NCI-H345 (cell line): Measurements from ENCODE around the gene SYT13.
"Not testable (repeated sequence)": the region's sequence is repeated elsewhere in the genome, so short reads cannot be mapped to it uniquely, and the experiment has no call there.

ENCODE experiments used
- DNase-seq: peaks from one replicate; lab custom pipeline; 2025; lab: John Stamatoyannopoulos, UW

SYT13 gene

DNA sequence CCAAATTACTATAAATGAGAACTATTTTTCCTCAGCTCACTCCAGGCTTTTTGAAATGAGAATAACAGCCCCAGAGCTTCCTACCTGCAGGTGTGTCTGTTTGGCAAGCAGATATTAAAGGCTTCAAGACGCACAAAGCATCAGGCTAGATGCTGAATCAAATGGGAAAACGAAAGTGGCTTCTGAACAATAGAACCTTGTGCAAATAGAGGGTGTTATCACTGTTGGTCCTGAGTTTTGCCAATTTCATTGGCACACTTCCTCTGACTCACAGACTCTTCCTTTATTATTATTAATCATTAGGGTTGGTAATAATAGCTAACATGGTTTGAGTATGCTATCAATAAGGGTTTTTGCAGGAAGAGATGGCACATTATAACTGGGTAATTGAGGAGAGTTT is 13.4 kb downstream of the SYT13 start:
- DNase-seq, result peak; percentile 61

DNA sequence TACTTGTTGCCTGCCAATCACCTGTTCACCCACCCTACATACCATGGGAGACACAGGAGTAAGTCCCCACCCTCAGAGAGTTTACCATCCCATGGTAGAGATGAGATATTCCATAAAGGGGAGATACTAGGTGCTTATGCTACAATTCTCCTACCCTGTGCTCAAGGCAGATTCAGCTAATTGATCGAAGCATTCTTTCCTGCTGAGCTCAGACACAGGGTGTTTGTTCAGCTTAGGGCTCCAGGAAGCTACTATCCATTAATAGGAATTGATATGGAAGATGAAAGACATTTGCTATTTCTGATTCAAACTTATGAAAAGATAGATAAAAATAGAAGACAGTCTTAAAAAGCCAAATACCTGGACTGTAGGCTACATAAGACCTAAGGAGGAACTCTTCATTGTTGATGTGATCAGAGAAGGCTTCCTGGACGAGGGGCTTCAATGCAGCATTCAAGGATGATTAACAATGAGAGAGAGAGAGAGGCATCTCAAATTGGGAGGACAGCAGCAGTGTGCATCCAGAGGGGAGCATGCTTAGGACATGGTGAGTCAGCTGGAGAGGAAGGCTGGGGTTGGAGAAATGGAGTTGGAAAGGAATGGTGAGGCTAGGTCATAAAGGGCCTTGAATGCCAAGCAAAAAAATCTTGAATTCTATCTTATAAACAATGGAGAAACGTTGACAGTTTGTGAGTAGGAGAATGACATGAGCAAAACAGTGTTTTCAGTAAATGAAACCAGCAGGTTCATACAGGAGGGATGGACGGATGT is 15.0 kb downstream of the SYT13 start:
- no peak for DNase-seq

DNA sequence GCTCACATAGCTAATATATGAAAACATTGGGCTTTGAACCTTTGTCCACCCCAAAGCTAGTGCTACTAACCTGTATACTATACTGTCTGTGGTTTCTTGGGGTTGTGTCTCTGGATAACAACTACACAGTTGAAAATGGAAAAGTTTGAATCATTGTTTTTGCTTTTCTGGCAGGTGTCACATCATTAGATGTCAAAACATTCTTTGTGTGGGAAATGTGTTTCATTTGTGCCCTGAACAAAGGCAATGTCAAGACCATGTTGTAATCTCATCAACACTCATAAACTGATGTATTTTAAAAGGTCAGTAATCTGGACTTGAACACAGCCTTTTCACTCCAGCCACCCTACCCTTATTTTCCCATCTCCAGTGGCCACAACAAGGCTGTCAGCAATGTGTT is 16.5 kb downstream of the SYT13 start:
- no peak for DNase-seq

DNA sequence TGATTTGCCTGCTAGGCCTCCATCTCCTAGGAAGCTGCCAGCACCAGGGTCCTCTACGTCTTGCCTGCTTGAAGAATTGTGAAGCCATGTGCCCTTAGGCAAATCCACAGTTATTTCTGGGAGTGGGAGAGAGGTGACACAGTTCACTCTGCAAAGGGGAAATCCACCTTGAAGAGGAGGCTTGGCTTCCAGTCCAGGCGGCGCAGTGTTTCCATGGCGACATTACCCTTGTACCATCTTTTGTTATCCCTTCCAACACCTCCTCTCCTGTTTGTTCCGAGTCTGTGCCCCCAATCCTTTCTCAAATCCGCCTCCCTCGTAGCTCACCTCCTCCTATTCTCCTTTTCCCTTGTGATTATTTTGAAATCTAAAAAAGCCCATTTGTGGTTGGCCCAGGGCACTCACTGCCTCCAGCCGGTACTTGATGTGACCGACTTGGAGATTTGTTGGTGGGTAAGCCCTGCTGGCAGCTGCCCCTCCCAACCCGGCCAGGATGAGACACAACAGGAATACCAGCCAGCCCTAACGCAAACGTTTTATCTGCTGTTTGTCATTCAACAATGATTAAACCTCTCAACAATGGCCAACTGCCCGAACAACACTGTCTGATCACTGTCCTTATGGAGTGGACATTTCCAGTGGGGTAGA is 18.4 kb downstream of the SYT13 start:
- no peak for DNase-seq

DNA sequence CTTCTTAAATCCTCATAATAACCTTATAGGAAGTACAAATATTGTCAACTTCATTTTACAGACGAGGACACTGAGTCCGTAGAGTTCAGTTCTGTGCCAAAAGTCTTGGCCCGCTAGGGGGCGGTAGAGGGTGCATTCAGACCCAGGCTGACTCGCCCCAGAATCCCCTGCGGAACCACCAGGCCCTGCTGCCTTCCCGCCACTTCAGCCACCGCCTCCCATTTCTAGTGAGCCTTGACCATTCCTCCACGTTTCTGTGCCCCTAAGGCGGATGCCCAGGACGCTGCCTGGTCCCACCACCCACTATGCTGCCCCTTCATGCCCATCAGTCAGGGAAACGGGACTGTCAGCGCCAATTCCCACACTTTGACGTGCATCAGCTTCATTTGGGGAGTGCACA is 19.1 kb downstream of the SYT13 start:
- DNase-seq, result no peak

DNA sequence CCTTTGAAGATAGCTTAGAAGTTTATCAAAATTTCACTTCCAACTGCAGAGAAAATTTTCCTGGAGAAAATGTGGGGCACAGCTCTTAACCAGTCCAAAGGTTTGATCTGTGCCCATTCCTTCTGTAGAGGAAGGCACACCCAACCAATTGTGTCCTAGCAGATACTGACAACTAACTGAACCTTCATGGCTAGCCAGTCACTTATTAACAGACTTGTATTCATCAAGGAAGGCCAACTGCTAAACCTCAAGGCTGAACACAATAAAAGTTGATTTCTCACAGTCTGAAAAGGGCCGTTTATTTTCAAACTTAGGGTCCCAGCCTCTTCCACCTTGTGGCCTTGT is 19.5 kb downstream of the SYT13 start:
- DNase-seq, result no peak

DNA sequence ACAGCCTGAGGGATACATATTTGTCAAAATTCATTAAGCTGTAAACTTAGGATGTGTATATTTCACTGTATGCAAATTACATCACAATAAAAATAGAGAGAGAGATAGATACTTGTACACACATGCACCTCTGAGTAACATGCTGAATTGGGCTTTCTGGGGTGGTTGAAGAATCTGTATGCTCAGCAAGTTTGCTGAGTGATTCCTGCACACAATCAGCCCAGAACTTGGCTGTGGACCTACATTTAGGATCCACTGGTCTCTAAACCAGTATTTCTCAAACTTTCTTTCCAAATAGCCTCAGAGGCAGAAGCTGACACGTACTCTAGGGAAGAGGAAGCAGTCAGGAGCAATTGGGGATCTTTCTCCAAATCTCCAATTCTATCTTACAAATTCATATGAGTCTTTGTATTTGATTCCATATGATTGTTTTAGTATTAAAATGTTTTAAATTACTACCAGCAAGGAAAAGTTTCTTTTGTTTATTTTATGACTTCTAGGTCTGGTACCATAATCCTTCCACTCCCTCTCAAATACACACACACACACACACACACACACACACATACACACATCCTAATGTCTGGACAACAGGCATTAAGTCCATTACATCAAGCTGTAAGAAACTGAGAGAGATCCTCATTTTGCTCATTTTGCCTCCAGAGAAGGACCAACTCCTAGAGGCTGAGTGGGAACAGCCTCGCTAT is 20.0 kb downstream of the SYT13 start:
- DNase-seq, result no peak

DNA sequence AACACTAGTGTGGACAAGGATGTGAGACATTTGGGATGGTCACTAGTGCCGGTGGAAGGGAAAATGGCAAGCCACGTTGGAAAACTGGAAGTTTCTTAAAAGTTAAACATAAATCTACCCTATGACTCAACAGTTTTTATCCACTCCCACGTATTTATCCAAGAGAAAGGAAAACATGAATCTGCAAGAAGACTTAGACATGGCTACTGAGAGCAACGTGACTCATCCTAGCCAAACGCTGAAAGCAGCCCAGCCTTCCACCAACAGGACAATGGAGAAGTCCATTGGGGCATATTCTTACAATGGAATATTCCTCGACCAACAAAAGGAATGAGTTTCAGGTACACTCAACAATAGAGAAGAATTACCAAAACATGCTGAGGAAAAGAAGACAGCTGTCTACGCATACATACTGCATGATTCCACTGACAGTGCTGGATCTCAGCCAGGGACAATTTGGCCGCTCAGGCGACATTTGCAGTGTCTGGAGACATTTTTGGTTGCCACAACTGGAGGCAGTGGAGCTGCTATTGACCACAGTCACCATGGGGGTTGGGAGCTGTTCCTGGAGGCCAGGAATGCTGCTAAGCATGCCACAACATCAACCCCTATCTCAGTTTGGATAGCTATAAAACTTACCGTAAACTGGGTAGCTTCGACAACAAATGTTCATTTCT is 21.2 kb downstream of the SYT13 start:
- DNase-seq, result no peak

DNA sequence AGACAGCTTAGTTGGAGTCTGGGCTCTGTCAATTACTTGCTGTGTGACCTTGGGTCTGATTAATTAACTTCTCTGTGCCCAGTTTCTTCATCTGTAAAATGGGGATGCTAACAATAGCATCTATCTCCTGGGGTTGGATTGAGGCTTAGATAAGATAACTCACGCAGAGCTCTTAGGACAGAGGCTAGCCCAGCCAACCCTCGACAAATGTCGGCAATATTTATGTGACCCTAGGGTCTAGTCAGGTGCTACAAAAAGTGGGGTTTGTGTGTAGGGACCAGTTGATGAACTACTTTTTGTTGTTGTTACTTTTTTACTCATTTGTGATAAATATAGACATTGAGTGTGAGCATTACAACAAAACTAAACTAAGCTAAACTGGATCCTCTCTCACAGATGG is 22.4 kb downstream of the SYT13 start:
- no peak for DNase-seq

DNA sequence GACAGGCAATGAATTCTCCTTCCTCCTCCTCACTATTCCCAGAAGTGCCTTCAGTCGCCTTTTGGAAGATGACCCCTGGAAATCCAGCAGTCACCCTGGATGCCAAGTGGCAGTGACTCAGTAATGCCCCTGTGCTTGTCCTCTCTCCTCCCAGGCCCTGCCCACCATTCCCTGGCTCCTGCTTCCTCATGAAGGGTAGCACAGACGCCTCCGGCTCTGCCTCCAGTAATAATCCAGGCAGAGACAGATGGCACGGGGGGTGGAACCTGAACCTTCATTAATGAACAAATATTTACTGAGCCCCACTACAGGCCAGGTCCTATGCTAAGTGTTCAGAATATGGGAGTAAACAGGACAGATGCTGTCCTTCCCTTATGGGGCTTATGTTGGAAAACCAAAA is 23.2 kb downstream of the SYT13 start:
- no peak for DNase-seq

DNA sequence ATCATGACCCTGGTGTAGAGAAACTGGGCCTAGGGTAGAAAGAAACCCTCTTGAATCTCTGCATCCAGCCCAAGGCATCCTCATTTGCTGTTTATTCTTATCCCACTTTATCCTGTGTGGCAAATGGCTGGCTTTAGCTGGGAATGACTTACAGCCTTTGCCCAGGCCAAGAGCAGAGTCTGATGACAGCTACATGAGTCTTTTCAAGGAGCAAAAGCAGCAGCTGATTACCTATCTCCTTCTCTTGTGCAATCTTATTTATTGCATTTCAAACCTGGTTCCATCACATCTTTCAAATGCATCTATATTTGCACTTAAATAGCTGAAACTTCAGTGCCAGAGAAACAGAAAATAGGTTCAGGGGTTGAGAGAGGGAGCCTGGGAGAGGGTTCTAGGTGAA is 26.1 kb downstream of the SYT13 start:
- DNase-seq, result no peak

DNA sequence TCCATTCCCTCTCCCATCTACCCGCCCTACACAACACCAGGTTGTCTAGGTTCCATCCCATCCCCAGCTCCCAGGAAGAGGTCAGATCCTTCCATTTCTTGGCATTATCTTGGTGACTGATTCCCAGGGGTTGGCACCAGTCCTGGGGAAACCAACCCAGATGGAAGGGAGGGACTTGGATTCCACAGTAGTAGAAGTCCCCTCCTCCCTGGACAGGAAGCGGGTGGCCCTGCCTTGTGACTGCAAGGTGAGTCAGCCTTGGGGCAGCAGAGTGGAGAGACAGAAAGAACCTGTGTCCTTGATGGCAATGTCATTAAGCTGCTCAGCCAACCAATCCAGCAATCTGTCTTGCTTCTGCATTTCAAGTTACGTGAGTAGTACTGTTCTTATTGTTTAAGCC is 26.5 kb downstream of the SYT13 start:
- DNase-seq, result no peak

DNA sequence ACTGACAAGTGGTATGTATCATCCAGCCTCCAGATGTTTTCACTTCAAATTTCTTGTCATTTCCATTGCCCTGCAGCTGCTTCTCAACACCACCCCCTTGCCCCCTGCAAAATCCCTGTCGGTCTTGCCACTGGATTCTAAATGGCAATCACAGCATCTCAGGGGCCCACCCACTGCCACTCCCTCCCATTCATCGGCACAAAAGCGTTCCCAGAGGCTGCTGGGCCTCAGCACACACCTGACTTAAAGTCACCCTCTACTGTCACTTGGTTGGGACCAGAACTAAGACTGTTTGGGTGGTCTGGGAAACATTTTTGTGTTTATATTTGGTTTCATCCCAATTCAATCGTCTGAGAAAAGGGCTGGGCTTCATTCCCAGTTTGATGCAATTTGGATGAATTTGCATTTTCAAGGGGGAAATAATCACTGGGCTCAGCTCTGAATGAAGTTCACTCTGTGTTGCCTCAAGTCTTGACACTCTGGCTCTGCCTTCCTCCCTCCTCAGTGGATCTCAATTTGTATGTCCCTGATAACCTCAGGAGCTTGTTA is 27.1 kb downstream of the SYT13 start:
- no peak for DNase-seq

DNA sequence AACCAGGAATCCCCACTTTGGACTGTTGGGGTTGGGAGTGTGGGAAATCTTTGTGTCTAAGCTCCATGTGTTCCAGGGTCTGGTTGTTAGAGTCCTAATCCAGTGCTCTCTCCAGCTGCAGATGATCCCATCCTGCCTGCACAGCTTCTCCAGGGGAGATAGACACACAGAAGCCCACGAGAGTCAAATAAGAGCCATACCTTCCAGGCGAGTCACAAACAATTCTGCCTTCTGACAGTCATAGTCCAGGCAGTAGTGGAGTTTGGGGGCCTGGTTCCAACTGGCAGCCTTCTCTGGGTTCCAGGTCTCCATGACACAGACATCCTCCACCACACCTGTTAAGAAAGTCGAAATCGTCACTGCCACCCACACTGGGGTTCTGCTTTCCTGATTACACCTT is 32.1 kb downstream of the SYT13 start:
- DNase-seq, result no peak

DNA sequence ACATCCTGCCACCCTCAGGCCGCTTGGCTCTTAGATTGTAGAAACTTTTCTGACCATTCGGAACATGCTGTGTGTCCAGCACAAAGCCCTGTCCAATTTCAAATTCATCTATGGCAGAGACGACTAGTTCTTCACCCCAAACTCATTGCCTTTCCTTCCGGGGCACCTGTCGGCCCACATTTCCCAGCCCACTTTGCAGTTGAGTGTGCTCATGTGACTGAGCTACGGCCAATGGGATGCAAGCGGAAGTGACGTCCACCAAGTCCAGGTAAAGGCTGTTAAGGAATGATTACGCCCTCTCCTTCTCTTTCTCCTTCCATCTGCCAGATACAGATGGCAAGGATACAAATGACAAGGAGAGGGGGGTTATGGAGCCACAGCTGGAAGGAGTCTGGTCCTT is 32.5 kb downstream of the SYT13 start:
- no peak for DNase-seq

DNA sequence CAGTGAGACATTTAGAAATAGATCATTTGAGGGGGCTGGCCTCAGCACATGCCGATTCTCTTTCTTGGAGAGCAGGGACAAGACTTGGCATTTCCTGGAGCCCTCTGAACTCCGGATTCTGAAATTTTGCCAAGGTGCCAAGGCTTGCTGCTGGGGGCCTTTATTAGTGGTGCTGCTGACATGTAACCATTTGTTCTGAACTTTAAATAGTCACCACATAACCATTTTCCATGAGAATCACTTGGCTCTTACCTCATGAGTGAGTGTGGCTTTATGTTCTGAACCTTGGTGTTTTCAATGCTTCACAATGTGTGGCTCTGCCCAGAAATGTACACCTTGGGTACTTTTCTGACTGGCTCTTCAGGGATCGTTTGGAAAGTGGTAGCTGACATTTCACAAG is 33.3 kb downstream of the SYT13 start:
- no peak for DNase-seq

DNA sequence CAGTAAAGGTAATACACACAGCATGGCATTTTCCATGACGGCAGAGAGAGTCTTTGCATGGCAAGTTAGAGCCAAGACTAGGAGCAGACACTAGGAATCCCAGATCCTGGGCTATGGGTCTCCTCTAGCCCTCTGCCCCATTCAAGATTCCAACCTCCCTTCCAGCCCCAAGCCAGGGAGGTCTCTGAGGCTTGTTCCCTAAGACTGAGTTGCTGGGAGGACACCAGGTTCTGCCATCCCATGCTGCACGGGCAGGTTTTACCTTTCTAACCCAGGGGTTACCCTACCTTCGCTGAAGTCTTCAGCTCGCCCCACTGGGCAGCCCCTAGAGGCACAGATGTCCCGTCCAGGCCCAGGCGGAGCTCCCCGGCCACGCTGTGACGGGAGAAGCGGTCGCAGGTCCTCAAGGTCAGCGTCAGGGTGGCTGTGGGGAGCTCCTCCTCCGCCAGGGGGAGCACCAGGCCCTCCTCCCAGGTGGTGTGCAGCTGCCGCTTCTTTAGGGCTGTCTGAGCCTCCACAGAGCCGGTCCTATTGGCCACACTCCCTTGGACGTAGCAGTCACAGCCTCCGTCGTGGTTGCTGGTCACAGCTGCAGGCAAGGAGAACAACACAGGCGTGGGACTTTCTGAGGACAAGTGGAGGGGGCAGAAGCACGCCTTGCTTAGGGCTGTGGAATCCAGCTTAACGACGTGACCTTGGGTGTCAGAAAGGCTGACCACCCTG is 33.8 kb downstream of the SYT13 start:
- no peak for DNase-seq

DNA sequence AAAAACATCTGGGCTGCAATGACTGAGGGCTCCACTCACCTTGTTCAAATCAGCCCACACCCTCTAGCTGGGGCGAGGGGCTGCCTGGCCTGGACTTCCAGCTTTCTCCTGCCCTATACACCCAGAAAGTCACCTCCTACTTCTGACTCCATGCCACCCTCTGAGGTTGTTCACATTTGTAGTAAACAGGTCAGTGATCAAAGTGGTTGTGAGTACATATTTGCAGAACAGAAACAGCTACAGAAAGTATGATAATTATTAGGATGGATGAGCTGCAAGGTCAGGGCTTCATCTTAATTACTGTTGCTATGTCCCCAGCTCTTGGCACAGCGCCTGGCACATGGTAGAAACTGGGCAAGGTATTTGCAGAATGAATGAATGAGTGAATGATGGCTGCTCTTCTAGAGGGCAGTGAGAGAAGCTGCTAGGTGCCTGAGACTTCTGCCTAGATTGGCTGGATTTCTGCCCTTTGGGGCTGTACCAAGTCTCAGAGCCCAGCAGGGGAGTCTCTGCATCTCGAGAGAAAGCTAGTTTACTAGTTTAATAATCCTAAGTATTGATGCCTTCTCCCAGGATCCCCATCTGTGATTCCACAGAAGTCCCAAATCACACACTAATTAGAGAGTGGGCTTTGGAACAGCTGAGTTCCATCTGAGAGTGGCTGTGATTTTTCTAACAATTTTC is 36.0 kb downstream of the SYT13 start:
- no peak for DNase-seq

DNA sequence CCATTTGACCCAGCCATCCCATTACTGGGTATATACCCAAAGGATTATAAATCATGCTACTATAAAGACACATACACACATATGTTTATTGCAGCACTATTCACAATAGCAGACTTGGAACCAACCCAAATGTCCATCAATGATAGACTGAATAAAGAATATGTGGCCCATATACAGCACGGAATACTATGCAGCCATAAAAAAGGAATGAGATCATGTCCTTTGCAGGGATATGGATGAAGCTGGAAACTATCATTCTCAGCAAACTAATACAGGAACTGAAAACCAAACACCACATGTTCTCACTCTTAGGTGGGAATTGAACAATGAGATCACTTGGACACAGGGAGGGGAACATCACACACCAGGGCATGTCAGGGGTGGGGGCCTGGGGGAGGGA is 36.8 kb downstream of the SYT13 start:
- not testable (repeated sequence) for DNase-seq

DNA sequence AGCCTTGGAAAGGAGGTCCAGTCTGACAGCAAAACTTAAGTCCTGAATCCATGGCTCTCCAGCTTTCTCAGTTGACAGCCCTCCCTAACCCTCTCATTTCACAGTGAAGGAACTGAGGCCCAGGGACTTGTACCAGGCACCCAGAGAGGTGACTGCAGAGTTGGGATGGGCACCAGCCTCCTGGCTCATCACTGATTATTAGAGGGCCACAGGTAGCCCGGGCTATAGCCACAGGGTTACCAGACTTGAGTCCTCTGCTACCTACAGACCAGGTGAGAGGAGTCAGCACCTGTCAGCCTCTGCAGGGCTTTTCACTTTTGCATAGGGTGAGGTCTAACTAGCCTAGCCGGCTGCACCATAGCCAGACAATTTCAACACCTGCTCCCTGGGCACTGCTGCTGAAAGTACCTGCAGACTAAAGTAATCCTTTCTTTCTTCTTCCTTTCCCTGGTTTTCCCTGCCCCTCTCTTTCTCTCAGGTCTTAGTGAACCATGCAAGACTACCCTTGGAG is 37.6 kb downstream of the SYT13 start:
- DNase-seq, result no peak

DNA sequence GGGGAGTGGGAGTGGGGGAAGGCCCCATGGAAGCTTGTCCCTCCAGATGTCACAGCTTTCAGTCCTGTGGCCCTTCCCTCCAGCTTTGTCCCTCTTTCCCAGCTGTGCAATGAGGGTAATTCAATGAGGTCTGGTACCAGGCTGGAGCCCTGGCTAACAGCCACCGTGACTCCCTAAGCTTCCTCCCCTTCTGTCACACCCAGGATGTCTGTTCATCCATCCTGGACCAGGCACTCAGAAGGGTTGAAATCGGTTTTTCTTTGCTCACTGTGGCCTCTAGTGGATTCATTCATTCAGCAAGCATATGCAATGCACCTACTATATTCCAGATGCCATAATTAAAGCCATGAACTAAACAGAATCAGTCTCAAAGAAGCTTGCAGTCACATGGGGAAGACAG is 38.7 kb downstream of the SYT13 start:
- no peak for DNase-seq
